Mammary epithelial cell (primary cell): Measurements from ENCODE around the gene TGIF1.

Experiments used
- CTCF ChIP-seq, 2 donors: IDR thresholded peaks in 1 of 2; conservative IDR thresholded peaks in 1 of 2; 2 replicates each; pipeline ENCODE4 v1.5.1; 2011 to 2012; ENCODE audit warnings: inconsistent platforms in 2 of 2, low read length in 2 of 2, mild to moderate bottlenecking in 2 of 2, control low read depth in 1 of 2, low read depth in 1 of 2; ENCODE audit not compliant: insufficient read depth in 1 of 2; ENCODE audit errors: extremely low read depth in 1 of 2
- EZH2 ChIP-seq: IDR thresholded peaks from 2 replicates; pipeline ENCODE4 v1.6.1; 2012; ENCODE audit warnings: low read length, inconsistent platforms, borderline replicate concordance

GRCh38 chr18:3461704-3462103, 11.7 kb downstream of the TGIF1 start:
- TF ChIP-seq EZH2 (no peak), CTCF (conservative IDR thresholded peaks at IDR 0.05 in 1 of 2, IDR thresholded peaks at IDR 0.05 in 1 of 2; ENCODE audit: extremely low read depth in 1 of 2, insufficient read depth in 1 of 2, low read depth in 1 of 2, low read length in 2 of 2) (no peak)
